GM12891 (cell line): ENCODE results near the gene NDUFA1.

Source experiments
- POLR2A ChIP-seq: IDR thresholded peaks from 2 replicates; pipeline ENCODE4 v1.6.1; 2011; ENCODE audit warnings: low read depth, low read length, control low read depth
- POLR2AphosphoS5 ChIP-seq: IDR thresholded peaks from 2 replicates; pipeline ENCODE4 v1.6.1; 2011; ENCODE audit warnings: low read depth, low read length, control low read depth
- POU2F2 ChIP-seq: IDR thresholded peaks from 2 replicates; pipeline ENCODE4 v1.6.1; 2011; ENCODE audit warnings: low read depth, mild to moderate bottlenecking, control low read depth, low read length, moderate library complexity
- SPI1 ChIP-seq: IDR thresholded peaks from 2 replicates; pipeline ENCODE4 v1.6.1; 2011; ENCODE audit warnings: low read depth, low read length, control low read depth
- TAF1 ChIP-seq: IDR thresholded peaks from 2 replicates; pipeline ENCODE4 v1.6.1; 2011; ENCODE audit warnings: low read depth, low read length, control low read depth

GRCh38 chrX:119826399-119826959 is 45.2 kb upstream of the NDUFA1 start:
- TF ChIP-seq TAF1 (no peak), POLR2A (no peak), POLR2AphosphoS5 (no peak), SPI1 (peak; percentile 76), POU2F2 (no peak)
